ENCODE measurements around the gene SNRNP48. TPM values are rescaled to one million over a fixed set of nuclear protein-coding genes. Genes with fewer than 3 reads are reported as not detected.

Gene SNRNP48
- total and polyA plus RNA-seq, 2 of the 4 experiments (the other 2 are of a cell fraction), result 5.2 to 6.2 TPM

- no TSS peak for BruUV-seq (replicated peaks)
- no peaks in the 10 kb centered on the region for H3K36me3 ChIP-seq (ENCODE audit: control insufficient read depth, insufficient read depth, low read length)
- peak overlapping the region; percentile 23; the same call in 1 of the 2 replicates for H3K23ac ChIP-seq (ENCODE audit: low read depth, low read length)
- 60% methylated on average over 2 of the region's 6 CpGs; no CpG with 5 or more reads in 1 of the 2 experiments for WGBS, 2 experiments (ENCODE audit: extremely low coverage in 2 of 2, insufficient read length in 1 of 2)
- peaks cover 7% of the 10 kb centered on the region; the same call in 1 of the 2 replicates for H4K20me1 ChIP-seq (ENCODE audit: insufficient read depth, low read length)
- POLR2A ChIA-PET (ENCODE audit: unreplicated experiment), result no interaction called here
- intact Hi-C loops (cut with micrococcal nuclease) (no loop called here), dilution Hi-C loops (cut with HindIII; ENCODE audit: low sequenced_read_pairs, unreplicated experiment) (no loop called here), in situ Hi-C loops (cut with MboI; ENCODE audit: low sequenced_read_pairs) (no loop called here)
- no peak overlapping the region for H2AK9ac ChIP-seq (replicated peaks; ENCODE audit: low read depth, low read length, poor library complexity)
- peak overlapping the region; percentile 77 for H3K4ac ChIP-seq (ENCODE audit: low read depth, low read length)
- no peak overlapping the region for H4K5ac ChIP-seq (ENCODE audit: low read depth, low read length)
- H2AK5ac ChIP-seq (ENCODE audit: low read depth, low read length), result peak overlapping the region; percentile 77
- peaks cover 11% of the 10 kb centered on the region for H3K9me1 ChIP-seq (ENCODE audit: insufficient read depth, low read length)
- H2BK120ac ChIP-seq (ENCODE audit: low read depth, low read length), result peak overlapping the region; percentile 51; the same call in 1 of the 2 replicates
- H3K14ac ChIP-seq (replicated peaks; ENCODE audit: low read depth, low read length), result no peak overlapping the region
- peak overlapping the region; percentile 69; the same call in 1 of the 2 replicates for H3K4me2 ChIP-seq (ENCODE audit: low read depth, low read length)
- DNase-seq (peak; percentile 50), ATAC-seq (ENCODE audit: low read depth) (no peak)
- peak overlapping the region; percentile 63 for H2BK5ac ChIP-seq (ENCODE audit: low read depth, low read length, poor library complexity, severe bottlenecking)
- no peak overlapping the region for H3K9ac ChIP-seq (ENCODE audit: low read depth, low read length)
- H2AFZ ChIP-seq (replicated peaks; ENCODE audit: low read length, poor library complexity), result peak overlapping the region; percentile 48
- H3K56ac ChIP-seq (ENCODE audit: extremely low read depth, insufficient read depth, low read length), result no peak overlapping the region
- no peak overlapping the region for H3K27ac ChIP-seq (ENCODE audit: insufficient read depth, low read length)
- no peak overlapping the region for H2BK20ac ChIP-seq (ENCODE audit: low read depth, low read length)
- peaks cover 8% of the 10 kb centered on the region; the same call in 1 of the 2 replicates for H3K27me3 ChIP-seq (ENCODE audit: control insufficient read depth, insufficient read depth, low read length)
- peaks cover 0 to 34% of the 10 kb centered on the region in 2 experiments; a peak in 2 of 4 replicates for H3K79me1 ChIP-seq (ENCODE audit: low read depth in 1 of 2, low read length in 2 of 2)
- H3K9me3 ChIP-seq (ENCODE audit: control insufficient read depth, insufficient read depth, low read length), result no peaks in the 10 kb centered on the region
- H3K18ac ChIP-seq (ENCODE audit: low read depth, low read length), result no peak overlapping the region
- no peak for TF ChIP-seq SMC3 (IDR thresholded peaks at IDR 0.05; ENCODE audit: low read depth, low read length)
- no peak for TF ChIP-seq MAZ (IDR thresholded peaks at IDR 0.05; ENCODE audit: borderline replicate concordance, low read depth, low read length)
- no peak for TF ChIP-seq RCOR1 (IDR thresholded peaks at IDR 0.05; ENCODE audit: insufficient replicate concordance, low read length)
- TF ChIP-seq FOS (IDR thresholded peaks at IDR 0.05; ENCODE audit: low read depth, low read length), result peak; percentile 43
- no peak for TF ChIP-seq CEBPB (IDR thresholded peaks at IDR 0.05; ENCODE audit: low read depth, low read length)
- CTCF ChIA-PET, result interaction anchor here (0.6 kb wide), 1 partner anchor 166 kb away, joined by 3 read pairs; no protein-coding TSS in a partner anchor
- H2BK15ac ChIP-seq (ENCODE audit: low read depth, low read length), result no peak overlapping the region; the same call in 2 of the 3 replicates
- H4K91ac ChIP-seq (ENCODE audit: insufficient read depth, low read depth, low read length), result no peak overlapping the region
- H4K8ac ChIP-seq (ENCODE audit: low read depth in 2 of 2, low read length in 2 of 2), result no peak overlapping the region; a peak in 1 of 4 replicates
- H3K4me1 ChIP-seq (ENCODE audit: control insufficient read depth, insufficient read depth, low read length), result peaks cover 4% of the 10 kb centered on the region; the same call in 1 of the 2 replicates
- H3K4me3 ChIP-seq (ENCODE audit: insufficient read depth, low read depth, low read length), result no peak overlapping the region
Measured at GRCh38 chr6:7546020-7546369, 44.0 kb upstream of the SNRNP48 start.
